ENCODE measurements around the gene DDX20. TPM values are rescaled to one million over a fixed set of nuclear protein-coding genes. Genes with fewer than 3 reads are reported as not detected.

DDX20 gene
- polyA plus RNA-seq, 3 donors from 2014 or later: 4.1 to 12.3 (median 7.2) TPM

DNA sequence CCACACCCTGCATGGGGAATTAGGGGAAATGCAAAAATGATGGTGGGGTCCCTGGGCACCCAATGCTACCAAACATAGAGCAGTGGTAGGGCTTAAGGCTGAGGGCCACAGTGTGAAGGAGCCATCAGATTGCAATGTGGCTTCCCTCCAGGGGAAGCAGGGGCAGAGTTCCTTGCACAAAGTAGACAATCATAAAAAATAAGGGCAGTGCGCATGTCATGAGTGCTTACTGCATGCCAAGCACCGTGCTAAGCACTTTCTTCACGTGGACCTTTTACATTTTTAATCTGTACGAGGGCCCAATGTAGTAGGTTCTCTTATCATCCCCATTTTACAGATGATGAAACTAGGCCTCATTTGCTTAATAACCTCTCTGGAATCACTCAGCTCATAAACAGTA, 56.6 kb downstream of the DDX20 start:
- Mint-ChIP-seq H3K36me3 (no peaks in the 10 kb centered on the region), H3K9me3 (no peaks in the 10 kb centered on the region), H3K4me3 (no peak overlapping the region), H3K27ac (no peak overlapping the region), H3K27me3 (ENCODE audit: low read depth in 3 of 3) (peaks cover 1 to 6% (median 5%) of the 10 kb centered on the region in 3 donors), H3K4me1 (no peaks in the 10 kb centered on the region)
- no peak for DNase-seq

DNA sequence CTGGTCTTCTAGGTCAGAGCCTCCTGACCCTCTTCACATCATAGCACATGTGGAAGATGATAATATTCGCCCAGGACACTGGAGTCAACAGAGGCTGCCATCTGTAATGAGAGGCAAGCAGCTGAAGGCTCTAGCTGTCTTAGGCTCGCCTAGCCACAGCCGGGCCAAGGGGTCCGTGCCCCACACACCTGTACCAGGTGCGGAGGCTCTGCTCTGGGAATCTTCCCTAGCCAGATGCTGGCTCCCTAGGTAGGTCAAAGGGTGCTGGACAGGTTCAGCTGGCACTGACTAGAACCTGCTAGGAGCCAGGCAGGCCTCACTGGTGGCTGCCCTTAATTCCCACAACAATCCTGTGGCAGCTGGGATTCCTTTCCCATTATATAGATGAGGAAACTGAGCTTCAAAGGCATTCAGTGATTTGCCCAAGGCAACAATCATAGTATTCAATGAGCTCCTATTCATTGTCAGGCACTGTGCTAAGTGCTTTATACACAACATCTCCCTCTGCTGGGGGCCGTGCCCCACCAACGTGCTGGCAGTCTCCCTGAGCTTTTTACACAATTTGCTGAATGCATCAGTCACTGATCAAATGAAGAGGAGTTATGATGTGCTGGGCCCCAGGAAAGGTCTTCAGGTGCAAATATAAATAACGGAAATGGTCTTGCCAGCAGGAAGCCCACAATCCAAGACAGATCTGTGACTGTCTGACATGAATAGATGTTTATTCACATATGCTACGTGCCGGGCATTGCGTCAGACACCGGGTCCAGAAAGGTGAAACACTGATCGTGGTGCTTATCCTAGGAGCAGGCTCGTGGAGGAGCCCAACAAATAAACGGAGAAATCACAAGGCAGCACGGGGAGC, 58.0 kb downstream of the DDX20 start:
- H3K4me1 Mint-ChIP-seq: no peaks in the 10 kb centered on the region
- no peak overlapping the region for H3K27ac Mint-ChIP-seq
- no peaks in the 10 kb centered on the region for H3K9me3 Mint-ChIP-seq
- no peak for DNase-seq
- H3K4me3 Mint-ChIP-seq: no peak overlapping the region
- peaks cover 1 to 8% (median 6%) of the 10 kb centered on the region in 3 donors for H3K27me3 Mint-ChIP-seq (ENCODE audit: low read depth in 3 of 3)
- H3K36me3 Mint-ChIP-seq: no peaks in the 10 kb centered on the region

- no peak overlapping the region for H3K27ac Mint-ChIP-seq
Observed at GRCh38 chr1:111814305-111814628, 58.6 kb downstream of the DDX20 start.

GRCh38 chr1:111814642-111815041, 58.9 kb downstream of the DDX20 start:
- H3K9me3 Mint-ChIP-seq: no peaks in the 10 kb centered on the region
- no peaks in the 10 kb centered on the region for H3K36me3 Mint-ChIP-seq
- H3K4me3 Mint-ChIP-seq: no peak overlapping the region
- H3K4me1 Mint-ChIP-seq: no peaks in the 10 kb centered on the region
- H3K27ac Mint-ChIP-seq: no peak overlapping the region
- H3K27me3 Mint-ChIP-seq (ENCODE audit: low read depth in 3 of 3): peaks cover 1 to 8% (median 4%) of the 10 kb centered on the region in 3 donors
- DNase-seq: no peak

More at GRCh38 chr1:111814305-111814628, 58.6 kb downstream of the DDX20 start:
- H3K36me3 Mint-ChIP-seq: no peaks in the 10 kb centered on the region
- no peak for DNase-seq
- no peak overlapping the region for H3K4me3 Mint-ChIP-seq
- H3K27me3 Mint-ChIP-seq (ENCODE audit: low read depth in 3 of 3): peaks cover 1 to 8% (median 5%) of the 10 kb centered on the region in 3 donors
- H3K4me1 Mint-ChIP-seq: no peaks in the 10 kb centered on the region
- no peaks in the 10 kb centered on the region for H3K9me3 Mint-ChIP-seq

Other genes starting within 250 kb of the DDX20 start
- 10 to 100 TPM; 45.6 to 67.3 (median 61.1) TPM for gene RAP1A, start 136.1 kb upstream of the DDX20 start, polyA plus RNA-seq
- gene INKA2, start 16.5 kb upstream of the DDX20 start, polyA plus RNA-seq: under 1 TPM in 2 of 3 donors, not detected in 1; 0.39 to 0.83 TPM
- gene KCND3, start 233.8 kb downstream of the DDX20 start, polyA plus RNA-seq: under 1 TPM in 1 of 3 donors, not detected in 2; 0.35 TPM

All from immature natural killer cell (primary cell).